Measurements from ENCODE around the gene ULK4.

ULK4 gene

GRCh38 chr3:41320953-41321641, 640.8 kb downstream of the ULK4 start:
- TF ChIP-seq, protein P1, sequence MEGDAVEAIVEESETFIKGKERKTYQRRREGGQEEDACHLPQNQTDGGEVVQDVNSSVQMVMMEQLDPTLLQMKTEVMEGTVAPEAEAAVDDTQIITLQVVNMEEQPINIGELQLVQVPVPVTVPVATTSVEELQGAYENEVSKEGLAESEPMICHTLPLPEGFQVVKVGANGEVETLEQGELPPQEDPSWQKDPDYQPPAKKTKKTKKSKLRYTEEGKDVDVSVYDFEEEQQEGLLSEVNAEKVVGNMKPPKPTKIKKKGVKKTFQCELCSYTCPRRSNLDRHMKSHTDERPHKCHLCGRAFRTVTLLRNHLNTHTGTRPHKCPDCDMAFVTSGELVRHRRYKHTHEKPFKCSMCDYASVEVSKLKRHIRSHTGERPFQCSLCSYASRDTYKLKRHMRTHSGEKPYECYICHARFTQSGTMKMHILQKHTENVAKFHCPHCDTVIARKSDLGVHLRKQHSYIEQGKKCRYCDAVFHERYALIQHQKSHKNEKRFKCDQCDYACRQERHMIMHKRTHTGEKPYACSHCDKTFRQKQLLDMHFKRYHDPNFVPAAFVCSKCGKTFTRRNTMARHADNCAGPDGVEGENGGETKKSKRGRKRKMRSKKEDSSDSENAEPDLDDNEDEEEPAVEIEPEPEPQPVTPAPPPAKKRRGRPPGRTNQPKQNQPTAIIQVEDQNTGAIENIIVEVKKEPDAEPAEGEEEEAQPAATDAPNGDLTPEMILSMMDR (IDR thresholded peaks at IDR 0.05) = no peak

- TF ChIP-seq, protein P1 (IDR thresholded peaks at IDR 0.05) = no peak
Observed at GRCh38 chr3:41318520-41318919, 643.4 kb downstream of the ULK4 start.

DNA sequence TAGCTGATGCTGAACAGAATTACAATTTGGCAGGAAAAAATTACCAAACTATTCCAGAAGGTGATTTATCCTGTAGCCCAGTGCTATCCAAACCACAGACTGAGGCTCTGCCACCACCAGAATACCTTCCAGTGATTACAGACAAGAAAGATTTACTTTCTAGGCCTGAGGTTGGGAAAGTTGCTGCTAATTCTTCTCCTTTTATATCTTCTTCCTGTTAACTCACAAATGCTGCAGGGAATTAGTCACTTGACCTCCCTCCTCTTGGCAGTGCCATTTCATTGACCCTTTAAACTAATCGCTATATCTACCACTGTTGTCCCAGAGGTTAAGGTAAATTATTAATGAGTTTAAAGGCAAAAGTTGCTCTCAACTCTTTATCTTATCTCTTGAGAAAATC, 644.2 kb downstream of the ULK4 start:
- TF ChIP-seq, protein P1 (IDR thresholded peaks at IDR 0.05) = no peak

DNA sequence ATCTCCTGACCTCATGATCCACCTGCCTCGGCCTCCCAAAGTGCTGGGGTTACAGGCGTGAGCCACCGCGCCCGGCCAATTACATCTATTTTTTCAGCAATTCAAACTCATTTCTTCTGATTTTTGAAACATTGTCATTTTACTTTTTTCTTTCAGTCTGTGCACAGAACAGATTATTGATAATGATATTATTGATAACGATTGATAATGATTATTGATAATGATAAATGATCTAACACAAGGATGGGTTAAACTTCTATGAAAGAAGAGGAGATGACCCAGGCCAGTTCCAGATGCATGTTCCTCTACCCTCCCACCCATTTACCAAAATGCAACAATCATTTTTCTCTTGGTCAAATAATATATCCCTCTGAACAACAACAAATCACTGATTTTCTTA, 644.6 kb downstream of the ULK4 start:
- TF ChIP-seq, protein P1 (IDR thresholded peaks at IDR 0.05) = no peak

- TF ChIP-seq, protein P1 (IDR thresholded peaks at IDR 0.05) = no peak
Observed at GRCh38 chr3:41315126-41315525, 646.8 kb downstream of the ULK4 start.

DNA sequence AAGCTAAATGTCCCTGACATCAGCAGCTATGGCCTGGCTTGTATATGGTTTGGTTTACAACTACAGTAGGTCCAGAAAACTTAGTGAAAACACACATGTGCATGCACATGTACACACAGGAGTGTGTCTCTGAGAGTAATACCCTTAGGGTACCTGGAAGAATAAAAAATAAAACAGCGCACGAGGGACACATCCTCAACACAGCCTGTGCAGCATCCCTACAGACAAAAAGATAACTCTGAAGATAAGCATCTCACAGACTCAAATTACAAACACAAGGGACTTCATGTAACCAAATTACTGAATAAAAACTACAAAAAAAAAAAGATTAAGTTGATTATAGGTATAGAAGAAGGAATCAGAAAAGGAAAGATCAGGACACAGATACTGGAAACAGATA, 653.8 kb downstream of the ULK4 start:
- TF ChIP-seq, protein P1 (IDR thresholded peaks at IDR 0.05) = no peak

DNA sequence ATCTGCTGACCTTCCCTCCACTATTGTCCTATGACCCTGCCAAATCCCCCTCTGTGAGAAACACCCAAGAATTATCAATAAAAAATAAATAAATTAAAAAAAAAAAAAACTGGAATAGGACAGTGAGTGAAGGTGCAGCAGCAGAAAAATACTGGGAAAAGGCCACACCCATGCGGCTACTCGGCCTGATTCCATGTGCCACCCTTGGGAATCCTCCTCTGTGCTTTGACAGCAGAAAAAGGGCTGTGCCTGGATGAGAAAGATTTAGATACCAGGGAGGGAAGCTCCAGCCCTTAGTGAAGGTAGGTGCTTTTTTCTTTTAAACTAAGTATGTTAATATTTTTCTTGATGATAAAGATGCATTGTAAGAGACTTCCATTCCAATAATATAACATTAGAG, 654.8 kb downstream of the ULK4 start:
- TF ChIP-seq, protein P1 (IDR thresholded peaks at IDR 0.05) = no peak

DNA sequence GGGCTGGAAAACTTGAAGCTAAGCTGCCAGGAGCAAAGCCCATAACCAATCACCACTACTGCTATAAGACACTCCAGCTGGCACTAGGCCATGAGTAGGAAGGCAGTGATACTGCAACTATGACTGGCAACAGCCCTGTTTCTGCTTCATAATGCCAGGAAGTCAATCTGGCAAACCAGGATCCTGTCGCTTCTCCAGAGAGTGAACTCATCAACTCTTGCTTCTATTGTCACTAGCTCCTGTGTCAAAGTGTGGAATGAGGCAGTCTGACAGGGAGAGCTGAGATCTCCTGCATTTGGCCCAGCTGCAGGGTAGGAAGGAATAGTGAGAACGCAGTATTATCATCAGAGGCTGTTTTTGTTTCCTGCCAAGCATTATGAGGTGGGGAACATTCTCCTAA, 657.3 kb downstream of the ULK4 start:
- TF ChIP-seq, protein P1 (IDR thresholded peaks at IDR 0.05) = no peak
